ENCODE data around the gene LAGE3. TPM values are rescaled to one million over a fixed set of nuclear protein-coding genes. Genes with fewer than 3 reads are reported as not detected.

The LAGE3 gene
- total and polyA plus RNA-seq, 2 of the 8 experiments (the other 6 are each of a cell fraction or from before 2014, with no cell fraction given) = 44.5 to 102 TPM

GRCh38 chrX:154513716-154514115 is 34.6 kb upstream of the LAGE3 start (continued):
- TF ChIP-seq RXRA (IDR thresholded peaks at IDR 0.05; ENCODE audit: insufficient read depth, low read depth, low read length) = no peak
